ENCODE data around the gene CD300LD. TPM values are rescaled to one million over a fixed set of nuclear protein-coding genes. Genes with fewer than 3 reads are reported as not detected.

The CD300LD gene
- total and polyA plus RNA-seq, 10 of the 15 experiments (the other 5 are each of a cell fraction or from before 2014, with no cell fraction given), result not detected

DNA sequence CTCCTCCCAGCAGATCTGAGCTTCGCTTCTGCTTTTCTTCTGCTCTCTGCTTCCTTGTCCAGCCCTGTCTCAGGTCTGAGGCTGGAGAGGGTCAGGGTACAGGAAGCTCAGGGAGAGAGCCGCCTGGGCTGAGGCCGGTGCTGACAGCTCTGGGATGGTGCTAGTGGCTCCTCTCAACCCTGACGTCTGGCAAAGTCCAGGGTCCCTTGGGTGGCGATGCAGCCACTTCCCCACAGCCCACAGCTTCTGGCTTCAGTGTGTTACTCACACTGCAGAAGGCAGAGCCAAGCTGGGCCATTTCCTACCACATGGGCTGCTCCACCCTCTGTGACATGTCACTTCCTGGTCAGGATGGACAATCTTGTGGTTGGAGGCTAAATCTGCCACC is 46.2 kb downstream of the CD300LD start, which contains the start of gene CD300C:
TSS of gene CD300C (minus strand) at position 273 of the 388 bp plus-strand sequence. CDS start 333 bp downstream, outside the sequence.
- ChIA-PET POLR2A (no interaction called here), SMC1A (ENCODE audit: uncharacterized antibody, unreplicated experiment) (no interaction called here), RAD21 (ENCODE audit: unreplicated experiment) (interaction anchor here (1.1 kb wide), 1 partner anchor 192 kb away, joined by 3 read pairs; the partner anchor contains the start of gene RAB37), CTCF (interaction anchor here (0.6 to 1.2 kb wide), 4 partner anchors 13 to 167 kb away, joined by 3 read pairs; no protein-coding TSS in a partner anchor)
- WGBS (ENCODE audit: insufficient coverage, insufficient replicate concordance, low lambda C conversion rate, missing lambda C conversion rate), result 4% methylated on average over 5 of the region's 5 CpGs
- H3K4me2 ChIP-seq (ENCODE audit: control insufficient read depth, insufficient read depth), result no peak within 1 kb of the TSS
- in situ Hi-C loops (cut with MboI), result no loop called here
- DNase-seq (ENCODE audit: low read depth, low spot score), result no peak
- FAIRE-seq, result no peak
- H4K20me1 ChIP-seq (ENCODE audit: control insufficient read depth, insufficient read depth), result no peaks in the 10 kb centered on the region
- BruUV-seq (replicated peaks), result no TSS peak
- no peaks in the 10 kb centered on the region; a peak in 1 of 4 replicates for H3K27me3 ChIP-seq (replicated peaks in 1 of 2; ENCODE audit: control insufficient read depth in 2 of 2, insufficient read depth in 2 of 2, low read length in 1 of 2)
- no peak within 1 kb of the TSS for H3K27ac ChIP-seq (ENCODE audit: control insufficient read depth, insufficient read depth)
- intact Hi-C loops (cut with micrococcal nuclease; ENCODE audit: unreplicated experiment), result no loop called here
- ATAC-seq, result peak; percentile 61
- no peak within 1 kb of the TSS for H3K4me3 ChIP-seq
- H3K4me1 ChIP-seq (ENCODE audit: control insufficient read depth, insufficient read depth, low read length), result no peaks in the 10 kb centered on the region
- no peaks in the 10 kb centered on the region for H3K79me2 ChIP-seq (ENCODE audit: control insufficient read depth, insufficient read depth, low read length)
- H3K9ac ChIP-seq (ENCODE audit: control insufficient read depth, insufficient read depth, low read length), result no peak within 1 kb of the TSS
- H3K36me3 ChIP-seq (ENCODE audit: control insufficient read depth in 2 of 2, insufficient read depth in 2 of 2, low read length in 1 of 2), result no peaks in the 10 kb centered on the region
- no peaks in the 10 kb centered on the region for H3K9me3 ChIP-seq (replicated peaks; ENCODE audit: control insufficient read depth, insufficient read depth, low read length)
- peak within 1 kb of the TSS; percentile 36 for H2AFZ ChIP-seq (ENCODE audit: control insufficient read depth, low read depth, low read length)
- TF ChIP-seq RAD51 (IDR thresholded peaks at IDR 0.05) (no peak), NFYB (IDR thresholded peaks at IDR 0.05; ENCODE audit: insufficient read depth, low read depth, low read length) (no peak), FOXM1 (IDR thresholded peaks at IDR 0.05; ENCODE audit: low read depth, low read length) (no peak), STAT1 (conservative IDR thresholded peaks at IDR 0.05) (no peak), POLR2AphosphoS5 (IDR thresholded peaks at IDR 0.05; ENCODE audit: low read length) (no peak), SP1 (IDR thresholded peaks at IDR 0.05; ENCODE audit: low read depth, low read length) (no peak), GABPA (IDR thresholded peaks at IDR 0.05; ENCODE audit: low read depth) (no peak), RBBP5 (conservative IDR thresholded peaks at IDR 0.05) (no peak), WRNIP1 (IDR thresholded peaks at IDR 0.05; ENCODE audit: borderline replicate concordance, low read depth, low read length) (no peak), CBX3 (IDR thresholded peaks at IDR 0.05; ENCODE audit: borderline replicate concordance, low read depth) (no peak), SMAD5 (IDR thresholded peaks at IDR 0.05; ENCODE audit: low read depth) (no peak)
- TF ChIP-seq, protein P1, sequence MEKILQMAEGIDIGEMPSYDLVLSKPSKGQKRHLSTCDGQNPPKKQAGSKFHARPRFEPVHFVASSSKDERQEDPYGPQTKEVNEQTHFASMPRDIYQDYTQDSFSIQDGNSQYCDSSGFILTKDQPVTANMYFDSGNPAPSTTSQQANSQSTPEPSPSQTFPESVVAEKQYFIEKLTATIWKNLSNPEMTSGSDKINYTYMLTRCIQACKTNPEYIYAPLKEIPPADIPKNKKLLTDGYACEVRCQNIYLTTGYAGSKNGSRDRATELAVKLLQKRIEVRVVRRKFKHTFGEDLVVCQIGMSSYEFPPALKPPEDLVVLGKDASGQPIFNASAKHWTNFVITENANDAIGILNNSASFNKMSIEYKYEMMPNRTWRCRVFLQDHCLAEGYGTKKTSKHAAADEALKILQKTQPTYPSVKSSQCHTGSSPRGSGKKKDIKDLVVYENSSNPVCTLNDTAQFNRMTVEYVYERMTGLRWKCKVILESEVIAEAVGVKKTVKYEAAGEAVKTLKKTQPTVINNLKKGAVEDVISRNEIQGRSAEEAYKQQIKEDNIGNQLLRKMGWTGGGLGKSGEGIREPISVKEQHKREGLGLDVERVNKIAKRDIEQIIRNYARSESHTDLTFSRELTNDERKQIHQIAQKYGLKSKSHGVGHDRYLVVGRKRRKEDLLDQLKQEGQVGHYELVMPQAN (conservative IDR thresholded peaks at IDR 0.05), result no peak
- TF ChIP-seq, protein P2, sequence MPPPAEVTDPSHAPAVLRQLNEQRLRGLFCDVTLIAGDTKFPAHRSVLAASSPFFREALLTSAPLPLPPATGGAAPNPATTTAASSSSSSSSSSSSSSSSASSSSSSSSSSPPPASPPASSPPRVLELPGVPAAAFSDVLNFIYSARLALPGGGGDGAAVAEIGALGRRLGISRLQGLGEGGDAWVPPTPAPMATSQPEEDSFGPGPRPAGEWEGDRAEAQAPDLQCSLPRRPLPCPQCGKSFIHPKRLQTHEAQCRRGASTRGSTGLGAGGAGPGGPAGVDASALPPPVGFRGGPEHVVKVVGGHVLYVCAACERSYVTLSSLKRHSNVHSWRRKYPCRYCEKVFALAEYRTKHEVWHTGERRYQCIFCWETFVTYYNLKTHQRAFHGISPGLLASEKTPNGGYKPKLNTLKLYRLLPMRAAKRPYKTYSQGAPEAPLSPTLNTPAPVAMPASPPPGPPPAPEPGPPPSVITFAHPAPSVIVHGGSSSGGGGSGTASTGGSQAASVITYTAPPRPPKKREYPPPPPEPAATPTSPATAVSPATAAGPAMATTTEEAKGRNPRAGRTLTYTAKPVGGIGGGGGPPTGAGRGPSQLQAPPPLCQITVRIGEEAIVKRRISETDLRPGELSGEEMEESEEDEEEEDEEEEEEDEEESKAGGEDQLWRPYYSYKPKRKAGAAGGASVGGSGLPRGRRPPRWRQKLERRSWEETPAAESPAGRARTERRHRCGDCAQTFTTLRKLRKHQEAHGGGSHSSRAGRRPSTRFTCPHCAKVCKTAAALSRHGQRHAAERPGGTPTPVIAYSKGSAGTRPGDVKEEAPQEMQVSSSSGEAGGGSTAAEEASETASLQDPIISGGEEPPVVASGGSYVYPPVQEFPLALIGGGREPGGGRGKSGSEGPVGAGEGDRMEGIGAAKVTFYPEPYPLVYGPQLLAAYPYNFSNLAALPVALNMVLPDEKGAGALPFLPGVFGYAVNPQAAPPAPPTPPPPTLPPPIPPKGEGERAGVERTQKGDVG (CRISPR knock-in tag; IDR thresholded peaks at IDR 0.05), result no peak
- TF ChIP-seq, protein P3, sequence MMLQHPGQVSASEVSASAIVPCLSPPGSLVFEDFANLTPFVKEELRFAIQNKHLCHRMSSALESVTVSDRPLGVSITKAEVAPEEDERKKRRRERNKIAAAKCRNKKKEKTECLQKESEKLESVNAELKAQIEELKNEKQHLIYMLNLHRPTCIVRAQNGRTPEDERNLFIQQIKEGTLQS (IDR thresholded peaks at IDR 0.05; ENCODE audit: borderline replicate concordance, extremely low read depth, low read depth, low read length), result no peak
- TF ChIP-seq, protein P4, sequence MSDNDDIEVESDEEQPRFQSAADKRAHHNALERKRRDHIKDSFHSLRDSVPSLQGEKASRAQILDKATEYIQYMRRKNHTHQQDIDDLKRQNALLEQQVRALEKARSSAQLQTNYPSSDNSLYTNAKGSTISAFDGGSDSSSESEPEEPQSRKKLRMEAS (IDR thresholded peaks at IDR 0.05; ENCODE audit: low read depth, low read length), result no peak
- TF ChIP-seq, protein P5, sequence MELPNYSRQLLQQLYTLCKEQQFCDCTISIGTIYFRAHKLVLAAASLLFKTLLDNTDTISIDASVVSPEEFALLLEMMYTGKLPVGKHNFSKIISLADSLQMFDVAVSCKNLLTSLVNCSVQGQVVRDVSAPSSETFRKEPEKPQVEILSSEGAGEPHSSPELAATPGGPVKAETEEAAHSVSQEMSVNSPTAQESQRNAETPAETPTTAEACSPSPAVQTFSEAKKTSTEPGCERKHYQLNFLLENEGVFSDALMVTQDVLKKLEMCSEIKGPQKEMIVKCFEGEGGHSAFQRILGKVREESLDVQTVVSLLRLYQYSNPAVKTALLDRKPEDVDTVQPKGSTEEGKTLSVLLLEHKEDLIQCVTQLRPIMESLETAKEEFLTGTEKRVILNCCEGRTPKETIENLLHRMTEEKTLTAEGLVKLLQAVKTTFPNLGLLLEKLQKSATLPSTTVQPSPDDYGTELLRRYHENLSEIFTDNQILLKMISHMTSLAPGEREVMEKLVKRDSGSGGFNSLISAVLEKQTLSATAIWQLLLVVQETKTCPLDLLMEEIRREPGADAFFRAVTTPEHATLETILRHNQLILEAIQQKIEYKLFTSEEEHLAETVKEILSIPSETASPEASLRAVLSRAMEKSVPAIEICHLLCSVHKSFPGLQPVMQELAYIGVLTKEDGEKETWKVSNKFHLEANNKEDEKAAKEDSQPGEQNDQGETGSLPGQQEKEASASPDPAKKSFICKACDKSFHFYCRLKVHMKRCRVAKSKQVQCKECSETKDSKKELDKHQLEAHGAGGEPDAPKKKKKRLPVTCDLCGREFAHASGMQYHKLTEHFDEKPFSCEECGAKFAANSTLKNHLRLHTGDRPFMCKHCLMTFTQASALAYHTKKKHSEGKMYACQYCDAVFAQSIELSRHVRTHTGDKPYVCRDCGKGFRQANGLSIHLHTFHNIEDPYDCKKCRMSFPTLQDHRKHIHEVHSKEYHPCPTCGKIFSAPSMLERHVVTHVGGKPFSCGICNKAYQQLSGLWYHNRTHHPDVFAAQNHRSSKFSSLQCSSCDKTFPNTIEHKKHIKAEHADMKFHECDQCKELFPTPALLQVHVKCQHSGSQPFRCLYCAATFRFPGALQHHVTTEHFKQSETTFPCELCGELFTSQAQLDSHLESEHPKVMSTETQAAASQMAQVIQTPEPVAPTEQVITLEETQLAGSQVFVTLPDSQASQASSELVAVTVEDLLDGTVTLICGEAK (IDR thresholded peaks at IDR 0.05; ENCODE audit: borderline replicate concordance), result no peak

Data from GM12878 (cell line).